Neural cell (in vitro differentiated cells): Measurements from ENCODE around the gene NIF3L1.

Experiments
- EP300 ChIP-seq: fragments of 450-650 bp; conservative IDR thresholded peaks from 2 replicates; pipeline ENCODE4 v1.6.1; 2014; ENCODE audit warnings: antibody characterized with exemption, mild to moderate bottlenecking, moderate library complexity; ENCODE audit not compliant: poor library complexity, severe bottlenecking
- MXI1 ChIP-seq: fragments of 450-650 bp; conservative IDR thresholded peaks from 2 replicates; pipeline ENCODE4 v1.6.1; 2014; ENCODE audit warnings: antibody characterized with exemption, mild to moderate bottlenecking; ENCODE audit not compliant: poor library complexity, severe bottlenecking

GRCh38 chr2:200851398-200852248 is 37.5 kb upstream of the NIF3L1 start:
- no peak for TF ChIP-seq MXI1
- no peak for TF ChIP-seq EP300
